ENCODE data around the gene SLIT3. TPM values are rescaled to one million over a fixed set of nuclear protein-coding genes. Genes with fewer than 3 reads are reported as not detected.
A peak's percentile ranks its signal among the peaks of the same experiment; 100 is the strongest.

The SLIT3 gene
- total and polyA plus RNA-seq, 8 donors: 1.2 to 24.5 (median 8.6) TPM

DNA sequence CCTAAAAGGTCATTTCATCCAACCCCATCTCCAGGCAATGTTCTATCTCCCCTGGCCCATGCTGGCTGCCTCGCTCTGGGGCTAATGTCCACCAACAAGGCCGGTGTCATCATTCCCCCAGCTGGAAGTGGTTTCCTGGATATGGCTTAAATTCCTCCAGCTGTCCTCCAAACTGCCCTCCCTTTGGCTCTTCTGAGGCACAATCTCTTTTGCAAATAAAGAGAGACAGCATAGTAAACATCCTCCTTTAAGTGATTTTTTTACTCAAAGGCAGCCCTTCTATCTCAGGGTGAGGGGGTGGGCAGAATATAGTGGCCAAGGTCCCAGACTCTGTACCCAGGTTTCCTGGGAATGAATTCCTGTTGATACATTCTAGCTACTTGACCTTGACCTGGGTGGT is 604.3 kb downstream of the SLIT3 start:
- no peak for DNase-seq
- peak overlapping the region in 2 of 5 donors; percentile 20 to 21 for H3K27ac ChIP-seq
- no peaks in the 10 kb centered on the region for H3K9me3 ChIP-seq
- TF ChIP-seq, protein P1, sequence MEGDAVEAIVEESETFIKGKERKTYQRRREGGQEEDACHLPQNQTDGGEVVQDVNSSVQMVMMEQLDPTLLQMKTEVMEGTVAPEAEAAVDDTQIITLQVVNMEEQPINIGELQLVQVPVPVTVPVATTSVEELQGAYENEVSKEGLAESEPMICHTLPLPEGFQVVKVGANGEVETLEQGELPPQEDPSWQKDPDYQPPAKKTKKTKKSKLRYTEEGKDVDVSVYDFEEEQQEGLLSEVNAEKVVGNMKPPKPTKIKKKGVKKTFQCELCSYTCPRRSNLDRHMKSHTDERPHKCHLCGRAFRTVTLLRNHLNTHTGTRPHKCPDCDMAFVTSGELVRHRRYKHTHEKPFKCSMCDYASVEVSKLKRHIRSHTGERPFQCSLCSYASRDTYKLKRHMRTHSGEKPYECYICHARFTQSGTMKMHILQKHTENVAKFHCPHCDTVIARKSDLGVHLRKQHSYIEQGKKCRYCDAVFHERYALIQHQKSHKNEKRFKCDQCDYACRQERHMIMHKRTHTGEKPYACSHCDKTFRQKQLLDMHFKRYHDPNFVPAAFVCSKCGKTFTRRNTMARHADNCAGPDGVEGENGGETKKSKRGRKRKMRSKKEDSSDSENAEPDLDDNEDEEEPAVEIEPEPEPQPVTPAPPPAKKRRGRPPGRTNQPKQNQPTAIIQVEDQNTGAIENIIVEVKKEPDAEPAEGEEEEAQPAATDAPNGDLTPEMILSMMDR (IDR thresholded peaks at IDR 0.05): no peak
- no peak for TF ChIP-seq POLR2AphosphoS5 (IDR thresholded peaks at IDR 0.05)
- no peak for TF ChIP-seq EP300 (IDR thresholded peaks at IDR 0.05)
- no peak for TF ChIP-seq POLR2A (IDR thresholded peaks at IDR 0.05)
- H3K27me3 ChIP-seq: peaks cover 0 to 4% (median 0%) of the 10 kb centered on the region in 3 donors
- WGBS, 5 donors: 35 to 68% (median 46%) methylated on average over 2 of the region's 2 CpGs
- intact Hi-C loops (cut with DNase I; ENCODE audit: low total_unique reads): no loop called here
- H3K36me3 ChIP-seq: peaks cover 0 to 5% (median 0%) of the 10 kb centered on the region in 4 donors
- no peak overlapping the region for H3K4me3 ChIP-seq
- H3K4me1 ChIP-seq: no peaks in the 10 kb centered on the region

DNA sequence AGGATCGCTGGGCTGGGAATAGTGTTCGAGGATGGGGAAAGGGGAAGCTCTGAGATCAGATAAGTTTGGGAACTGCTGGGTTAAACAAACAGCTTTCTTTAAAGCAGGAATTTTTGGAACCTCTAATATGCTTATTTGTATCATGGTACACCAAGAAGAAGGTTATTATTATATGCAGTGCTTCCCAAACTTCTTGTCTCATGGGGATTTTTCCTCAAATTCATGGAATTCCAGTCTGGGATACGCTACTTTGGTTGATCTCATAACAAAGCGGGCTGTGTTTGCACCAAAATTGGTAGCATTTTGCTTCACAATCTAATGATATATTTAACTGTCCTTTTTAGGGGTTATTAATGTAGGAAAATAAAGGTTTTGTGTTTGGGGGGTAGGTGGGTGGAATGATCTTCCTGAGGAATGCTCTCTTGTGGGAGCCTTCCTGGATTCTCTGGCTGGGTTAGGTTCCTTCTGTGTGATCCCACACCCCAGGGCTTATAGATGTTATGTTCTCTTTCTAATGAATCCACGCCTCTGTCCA is 605.6 kb downstream of the SLIT3 start:
- 79 to 89% (median 86%) methylated on average over 5 of the region's 5 CpGs for WGBS, 5 donors
- no peaks in the 10 kb centered on the region for H3K4me1 ChIP-seq
- H3K4me3 ChIP-seq: no peak overlapping the region
- no peaks in the 10 kb centered on the region for H3K36me3 ChIP-seq
- TF ChIP-seq POLR2AphosphoS5 (IDR thresholded peaks at IDR 0.05): no peak
- TF ChIP-seq, protein P1 (IDR thresholded peaks at IDR 0.05): no peak
- no peak for TF ChIP-seq POLR2A (IDR thresholded peaks at IDR 0.05)
- no peak for TF ChIP-seq EP300 (IDR thresholded peaks at IDR 0.05)
- H3K27me3 ChIP-seq: peaks cover 0 to 4% (median 0%) of the 10 kb centered on the region in 3 donors
- DNase-seq: no peak
- no peaks in the 10 kb centered on the region for H3K9me3 ChIP-seq
- intact Hi-C loops (cut with DNase I; ENCODE audit: low total_unique reads): no loop called here
- no peak overlapping the region for H3K27ac ChIP-seq

DNA sequence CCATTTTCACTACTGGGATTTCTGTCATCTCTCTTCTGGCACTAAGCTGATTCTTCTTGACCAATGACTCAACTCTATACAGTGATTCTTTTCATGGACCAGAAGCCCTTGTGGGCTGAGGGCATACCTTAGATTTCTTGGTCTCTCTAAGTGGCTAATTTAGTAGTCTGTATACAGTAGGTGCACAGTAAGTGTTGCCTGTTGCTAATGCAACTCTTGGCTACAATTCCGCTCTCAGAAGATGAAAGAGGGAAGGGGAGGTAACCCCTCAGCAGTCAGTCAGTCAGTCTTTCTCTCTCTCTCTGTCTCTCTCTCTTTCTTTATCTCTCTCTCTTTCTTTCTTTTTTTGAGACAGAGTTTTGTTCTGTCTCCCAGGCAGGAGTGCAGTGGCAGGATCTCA is 606.6 kb downstream of the SLIT3 start:
- 86 to 100% (median 100%) methylated on average over 1 of the region's 1 CpG for WGBS, 5 donors
- H3K36me3 ChIP-seq: no peaks in the 10 kb centered on the region
- peaks cover 0 to 4% (median 0%) of the 10 kb centered on the region in 3 donors for H3K27me3 ChIP-seq
- TF ChIP-seq EP300 (IDR thresholded peaks at IDR 0.05): no peak
- no peak for TF ChIP-seq POLR2AphosphoS5 (IDR thresholded peaks at IDR 0.05)
- TF ChIP-seq, protein P1 (IDR thresholded peaks at IDR 0.05): no peak
- no peak for TF ChIP-seq POLR2A (IDR thresholded peaks at IDR 0.05)
- H3K4me3 ChIP-seq: no peak overlapping the region
- no peak overlapping the region for H3K27ac ChIP-seq
- intact Hi-C loops (cut with DNase I; ENCODE audit: low total_unique reads): no loop called here
- no peaks in the 10 kb centered on the region for H3K4me1 ChIP-seq
- H3K9me3 ChIP-seq: no peaks in the 10 kb centered on the region
- DNase-seq: no peak

DNA sequence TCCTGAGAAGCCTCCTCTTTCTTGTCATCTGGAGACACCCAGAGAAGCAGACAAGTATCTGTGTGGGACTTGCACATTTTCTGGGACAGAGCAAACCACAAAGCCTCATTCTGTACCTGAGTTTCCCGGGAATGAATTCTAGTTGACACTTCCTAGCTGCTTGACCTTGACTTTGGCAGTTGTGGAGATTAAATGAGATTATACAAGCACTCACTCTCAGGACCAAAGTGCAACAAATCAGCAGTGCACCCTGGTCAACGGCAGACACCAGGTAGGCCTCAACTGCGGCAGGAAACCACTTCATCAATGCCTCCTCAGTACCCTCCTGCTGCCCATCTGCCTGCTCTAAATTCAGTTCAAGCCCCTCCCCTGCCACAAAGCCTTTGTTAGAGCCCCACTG is 607.1 kb downstream of the SLIT3 start:
- DNase-seq: no peak
- Histone ChIP-seq H3K4me3 (no peak overlapping the region), H3K36me3 (no peaks in the 10 kb centered on the region), H3K4me1 (no peaks in the 10 kb centered on the region), H3K27me3 (peaks cover 0 to 4% (median 0%) of the 10 kb centered on the region in 3 donors), H3K27ac (no peak overlapping the region), H3K9me3 (no peaks in the 10 kb centered on the region)
- WGBS, 5 donors: 50 to 76% (median 62%) methylated on average over 2 to 3 of the region's 3 CpGs
- TF ChIP-seq EP300 (IDR thresholded peaks at IDR 0.05) (no peak), POLR2AphosphoS5 (IDR thresholded peaks at IDR 0.05) (no peak), POLR2A (IDR thresholded peaks at IDR 0.05) (no peak)
- TF ChIP-seq, protein P1 (IDR thresholded peaks at IDR 0.05): no peak
- intact Hi-C loops (cut with DNase I; ENCODE audit: low total_unique reads): no loop called here

All from stomach (tissue), 9 donors.